GM19324 (cell line): Measurements from ENCODE around the gene INSIG1.
A peak's percentile ranks its signal among the peaks of the same experiment; 100 is the strongest.

ENCODE experiments used
- ATAC-seq: cut with Tn5 transposase; IDR thresholded peaks from one replicate; pipeline ENCODE4 v1.9.1; 2021; ENCODE audit warnings: mild to moderate bottlenecking, moderate library complexity; ENCODE audit not compliant: unreplicated experiment, low FRiP score

INSIG1 gene

GRCh38 chr7:155298834-155299534 lies 1.3 kb downstream of the INSIG1 start:
- ATAC-seq: peak; percentile 73

DNA sequence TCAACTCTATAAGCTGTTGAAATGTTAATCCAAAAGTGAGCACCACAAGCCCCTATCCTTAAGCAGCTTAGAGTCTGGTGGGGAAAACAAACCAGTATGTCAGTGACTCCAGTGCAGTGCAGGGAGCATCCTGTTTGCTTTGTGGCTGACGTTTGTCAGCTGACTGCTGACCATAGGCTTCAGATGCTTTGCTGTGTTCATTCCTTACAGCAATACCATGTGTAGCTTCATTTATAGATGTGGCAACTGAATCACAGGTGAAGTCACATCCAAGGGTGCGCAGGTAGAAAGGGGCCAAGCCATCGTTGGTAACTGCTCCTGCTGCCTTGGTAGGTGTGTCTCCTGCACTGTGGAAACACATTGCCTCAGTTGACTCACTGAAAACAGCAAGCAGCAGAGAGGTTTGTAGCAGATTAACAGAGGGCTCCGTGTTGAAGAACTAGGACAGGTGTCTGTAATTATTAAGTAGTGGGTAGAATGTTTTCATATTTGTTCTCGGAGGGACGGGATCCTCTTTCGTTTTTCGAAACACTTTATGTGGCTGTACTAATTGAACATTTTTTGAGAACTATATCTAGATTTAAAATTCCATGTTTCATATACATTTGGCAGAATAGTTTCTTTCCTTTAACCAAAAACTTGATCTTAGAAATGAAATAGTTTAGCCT lies 2.0 kb downstream of the INSIG1 start:
- no peak for ATAC-seq

GRCh38 chr7:155300641-155301452 lies 3.2 kb downstream of the INSIG1 start:
- ATAC-seq: no peak

- ATAC-seq: no peak
Observed at GRCh38 chr7:155303039-155303593, 5.4 kb downstream of the INSIG1 start.

- no peak for ATAC-seq
Observed at GRCh38 chr7:155303897-155304296, 6.2 kb downstream of the INSIG1 start.

- ATAC-seq: no peak
Observed at GRCh38 chr7:155305231-155305904, 7.7 kb downstream of the INSIG1 start.

GRCh38 chr7:155306673-155307470 lies 9.2 kb downstream of the INSIG1 start:
- ATAC-seq: no peak

DNA sequence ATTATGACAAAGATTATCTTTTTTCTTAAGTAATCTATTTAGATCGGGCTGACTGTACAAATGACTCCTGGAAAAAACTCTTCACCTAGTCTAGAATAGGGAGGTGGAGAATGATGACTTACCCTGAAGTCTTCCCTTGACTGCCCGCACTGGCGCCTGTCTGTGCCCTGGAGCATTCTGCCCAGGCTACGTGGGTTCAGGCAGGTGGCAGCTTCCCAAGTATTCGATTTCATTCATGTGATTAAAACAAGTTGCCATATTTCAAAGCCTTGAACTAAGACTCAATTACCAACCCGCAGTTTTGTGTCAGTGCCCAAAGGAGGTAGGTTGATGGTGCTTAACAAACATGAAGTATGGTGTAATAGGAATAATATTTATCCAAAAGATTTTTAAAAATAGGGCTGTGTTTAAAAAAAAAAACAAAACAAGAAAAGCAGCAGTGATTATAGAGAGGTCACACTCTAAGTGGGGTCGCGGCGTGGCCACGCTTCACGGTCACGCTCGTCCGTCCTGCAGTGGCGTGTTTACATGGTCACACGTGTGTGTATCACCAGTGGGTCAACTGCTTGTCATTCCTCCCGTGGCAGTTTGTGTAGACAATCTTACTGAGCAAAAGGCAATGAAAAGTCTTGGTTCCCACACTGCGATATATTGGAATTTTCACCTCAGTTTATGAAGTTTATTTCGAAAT lies 10.8 kb downstream of the INSIG1 start:
- no peak for ATAC-seq

GRCh38 chr7:155309021-155309338 lies 11.3 kb downstream of the INSIG1 start:
- no peak for ATAC-seq

- no peak for ATAC-seq
Observed at GRCh38 chr7:155310425-155311114, 12.9 kb downstream of the INSIG1 start.

GRCh38 chr7:155311826-155312537 lies 14.3 kb downstream of the INSIG1 start:
- ATAC-seq: no peak

DNA sequence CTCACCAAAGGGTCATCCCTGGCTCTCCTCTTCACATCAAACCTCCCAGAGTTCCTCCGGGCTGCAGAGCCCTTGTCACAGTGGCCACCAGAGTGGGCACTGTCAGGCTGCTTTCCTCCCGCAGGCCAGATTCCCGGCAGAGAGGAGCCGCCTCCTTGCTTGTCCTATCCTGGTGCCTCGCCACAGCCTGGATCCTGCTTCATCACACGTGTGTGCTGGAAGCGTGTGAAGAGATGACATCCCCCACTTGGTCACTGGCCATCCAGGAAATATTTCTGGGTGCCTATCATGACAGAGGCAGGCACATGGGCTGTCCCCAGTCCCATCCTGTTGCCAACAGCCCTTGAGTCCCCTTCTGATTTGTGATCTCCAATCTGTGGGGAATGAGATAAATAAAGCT lies 15.0 kb downstream of the INSIG1 start:
- ATAC-seq: no peak

DNA sequence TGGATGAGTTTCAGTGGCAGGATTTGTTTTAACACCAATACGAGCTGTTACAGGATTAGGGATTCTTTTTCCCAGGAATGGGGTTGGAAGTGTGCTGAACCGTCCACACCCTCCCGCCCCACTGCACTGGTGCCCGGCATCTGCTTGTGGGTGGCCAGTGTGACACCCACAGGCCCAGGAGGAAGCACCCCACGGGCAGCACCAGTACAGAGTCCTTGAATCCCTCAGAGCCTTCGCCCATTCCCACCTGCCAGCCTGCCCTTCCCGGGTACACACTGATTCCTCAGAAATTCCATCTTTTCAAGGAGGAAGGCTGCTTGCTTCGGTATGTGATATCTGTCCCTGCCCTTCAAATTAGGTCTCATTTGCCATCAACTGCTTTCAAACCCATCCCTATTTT lies 15.4 kb downstream of the INSIG1 start:
- no peak for ATAC-seq

GRCh38 chr7:155315977-155316376 lies 18.3 kb downstream of the INSIG1 start:
- ATAC-seq: no peak

DNA sequence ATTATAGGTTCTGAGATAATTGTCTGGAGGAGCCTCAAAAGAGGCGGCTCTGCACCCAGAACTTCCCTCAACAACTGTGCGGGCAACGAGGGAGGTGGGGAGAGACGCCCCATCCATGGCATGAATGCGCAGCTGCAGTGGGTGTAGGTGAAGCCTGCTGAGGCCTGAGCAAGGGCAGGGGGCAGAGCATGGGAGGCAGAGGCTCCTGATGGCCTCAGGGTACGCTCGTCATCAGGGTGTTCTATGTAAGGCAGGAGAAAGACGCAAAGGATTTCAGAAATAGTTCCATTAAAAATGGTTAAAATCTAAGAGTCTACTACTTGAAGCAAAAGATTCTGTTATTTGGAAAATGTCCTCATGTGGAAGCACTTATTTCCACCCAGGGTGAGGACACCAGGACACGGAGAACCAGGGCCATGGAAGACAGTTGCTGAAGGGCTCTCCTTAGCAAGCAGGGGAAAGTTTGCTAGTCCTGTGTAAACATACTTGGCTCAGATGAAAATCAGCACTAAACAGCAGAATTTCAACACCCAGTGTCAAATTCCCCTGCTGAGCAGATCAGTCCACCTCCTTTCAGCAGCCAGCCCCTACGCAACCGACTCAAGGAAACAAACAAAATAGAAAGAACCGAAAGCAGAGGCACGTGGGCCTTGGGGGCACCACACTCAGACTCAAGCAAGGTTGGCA lies 18.9 kb downstream of the INSIG1 start:
- ATAC-seq: no peak

GRCh38 chr7:155317114-155317434 lies 19.4 kb downstream of the INSIG1 start:
- no peak for ATAC-seq

GRCh38 chr7:155318245-155318644 lies 20.6 kb downstream of the INSIG1 start:
- ATAC-seq: no peak

DNA sequence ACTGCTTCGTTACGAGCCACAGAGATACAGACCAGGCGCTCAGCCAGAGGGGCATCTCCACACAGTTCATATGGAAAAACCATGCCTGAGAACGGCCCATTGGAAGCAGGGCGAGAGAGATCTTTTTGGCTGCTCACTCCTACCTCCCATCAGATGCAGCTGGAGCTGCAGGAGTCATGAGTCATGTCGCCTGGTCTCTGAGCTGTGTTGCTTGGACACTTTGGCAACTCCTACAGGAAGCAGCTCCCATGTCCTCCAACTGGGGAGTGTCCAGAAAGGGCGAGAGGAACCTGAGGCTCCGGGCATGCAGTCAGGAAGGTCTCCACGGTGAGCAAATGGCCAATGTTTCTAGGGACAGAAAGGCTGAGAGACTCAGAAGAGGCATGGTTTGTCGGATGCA lies 24.9 kb downstream of the INSIG1 start:
- no peak for ATAC-seq
